NB4 (cell line): ENCODE results near the gene ACSF2.
"Not testable (repeated sequence)": the region's sequence is repeated elsewhere in the genome, so short reads cannot be mapped to it uniquely, and the experiment has no call there.

Source experiments
- CTCF ChIP-seq: IDR thresholded peaks from one replicate; pipeline ENCODE4 v1.5.1; 2012; ENCODE audit warnings: low read depth, low read length
- MAX ChIP-seq: IDR thresholded peaks from 2 replicates; pipeline ENCODE4 v1.6.1; 2011; ENCODE audit warnings: low read depth, low read length
- MYC ChIP-seq: IDR thresholded peaks from 2 replicates; pipeline ENCODE4 v1.6.1; 2011; ENCODE audit warnings: low read depth, low read length
- POLR2A ChIP-seq: IDR thresholded peaks from 2 replicates; pipeline ENCODE4 v1.6.1; 2011; ENCODE audit warnings: mild to moderate bottlenecking; ENCODE audit not compliant: insufficient read length; ENCODE audit errors: extremely low read depth

GRCh38 chr17:50475775-50476544, 49.9 kb downstream of the ACSF2 start:
- TF ChIP-seq CTCF, MYC, POLR2A, MAX: not testable (repeated sequence)
